ENCODE measurements around the gene AIFM3. TPM values are rescaled to one million over a fixed set of nuclear protein-coding genes. Genes with fewer than 3 reads are reported as not detected.

Gene AIFM3
- total RNA-seq, 2 donors from 2014 or later: 1.8 to 2.7 TPM

GRCh38 chr22:20994128-20994901, 27.3 kb downstream of the AIFM3 start:
- Histone ChIP-seq H3K36me3 (ENCODE audit: control insufficient read depth, insufficient read depth, low read length) (peaks cover 7% of the 10 kb centered on the region), H3K27me3 (ENCODE audit: control insufficient read depth, insufficient read depth, low read length, poor library complexity, severe bottlenecking) (no peaks in the 10 kb centered on the region), H3K9ac (ENCODE audit: extremely low read depth, low read length, poor library complexity, severe bottlenecking) (no peak overlapping the region), H3K4me1 (ENCODE audit: control insufficient read depth, insufficient read depth, low read length) (no peaks in the 10 kb centered on the region), H3K9me3 (ENCODE audit: control insufficient read depth, low read length) (no peaks in the 10 kb centered on the region), H3K4me3 (ENCODE audit: low read length) (no peak overlapping the region), H3K27ac (ENCODE audit: low read depth, low read length) (no peak overlapping the region)
- Mint-ChIP-seq H3K9me3 (no peaks in the 10 kb centered on the region), H3K4me1 (no peaks in the 10 kb centered on the region), H3K27me3 (ENCODE audit: insufficient read depth) (no peaks in the 10 kb centered on the region), H3K4me3 (no peak overlapping the region), H3K27ac (no peak overlapping the region), H3K36me3 (ENCODE audit: low read depth) (peaks cover 18% of the 10 kb centered on the region)
- 95 to 96% methylated on average over 4 to 30 of the region's 30 CpGs for WGBS, 2 experiments (ENCODE audit: insufficient coverage in 1 of 2, insufficient read length in 1 of 2)
- DNase-seq: no peak
- TF ChIP-seq, protein P1, sequence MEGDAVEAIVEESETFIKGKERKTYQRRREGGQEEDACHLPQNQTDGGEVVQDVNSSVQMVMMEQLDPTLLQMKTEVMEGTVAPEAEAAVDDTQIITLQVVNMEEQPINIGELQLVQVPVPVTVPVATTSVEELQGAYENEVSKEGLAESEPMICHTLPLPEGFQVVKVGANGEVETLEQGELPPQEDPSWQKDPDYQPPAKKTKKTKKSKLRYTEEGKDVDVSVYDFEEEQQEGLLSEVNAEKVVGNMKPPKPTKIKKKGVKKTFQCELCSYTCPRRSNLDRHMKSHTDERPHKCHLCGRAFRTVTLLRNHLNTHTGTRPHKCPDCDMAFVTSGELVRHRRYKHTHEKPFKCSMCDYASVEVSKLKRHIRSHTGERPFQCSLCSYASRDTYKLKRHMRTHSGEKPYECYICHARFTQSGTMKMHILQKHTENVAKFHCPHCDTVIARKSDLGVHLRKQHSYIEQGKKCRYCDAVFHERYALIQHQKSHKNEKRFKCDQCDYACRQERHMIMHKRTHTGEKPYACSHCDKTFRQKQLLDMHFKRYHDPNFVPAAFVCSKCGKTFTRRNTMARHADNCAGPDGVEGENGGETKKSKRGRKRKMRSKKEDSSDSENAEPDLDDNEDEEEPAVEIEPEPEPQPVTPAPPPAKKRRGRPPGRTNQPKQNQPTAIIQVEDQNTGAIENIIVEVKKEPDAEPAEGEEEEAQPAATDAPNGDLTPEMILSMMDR (conservative IDR thresholded peaks at IDR 0.05): no peak

- Mint-ChIP-seq H3K27ac (no peak overlapping the region), H3K4me1 (no peaks in the 10 kb centered on the region), H3K9me3 (no peaks in the 10 kb centered on the region), H3K36me3 (ENCODE audit: low read depth) (peaks cover 18% of the 10 kb centered on the region), H3K4me3 (no peak overlapping the region), H3K27me3 (ENCODE audit: insufficient read depth) (no peaks in the 10 kb centered on the region)
- TF ChIP-seq, protein P1 (conservative IDR thresholded peaks at IDR 0.05): no peak
- Histone ChIP-seq H3K4me1 (ENCODE audit: control insufficient read depth, insufficient read depth, low read length) (peaks cover 3% of the 10 kb centered on the region), H3K27me3 (ENCODE audit: control insufficient read depth, insufficient read depth, low read length, poor library complexity, severe bottlenecking) (no peaks in the 10 kb centered on the region), H3K4me3 (ENCODE audit: low read length) (no peak overlapping the region), H3K27ac (ENCODE audit: low read depth, low read length) (no peak overlapping the region), H3K9ac (ENCODE audit: extremely low read depth, low read length, poor library complexity, severe bottlenecking) (no peak overlapping the region), H3K36me3 (ENCODE audit: control insufficient read depth, insufficient read depth, low read length) (peaks cover 7% of the 10 kb centered on the region), H3K9me3 (ENCODE audit: control insufficient read depth, low read length) (no peaks in the 10 kb centered on the region)
- WGBS, 2 experiments (ENCODE audit: insufficient coverage in 1 of 2, insufficient read length in 1 of 2): 95 to 100% methylated on average over 1 to 10 of the region's 10 CpGs
- no peak for DNase-seq
Measured at GRCh38 chr22:20994902-20995241, 27.8 kb downstream of the AIFM3 start.

DNA sequence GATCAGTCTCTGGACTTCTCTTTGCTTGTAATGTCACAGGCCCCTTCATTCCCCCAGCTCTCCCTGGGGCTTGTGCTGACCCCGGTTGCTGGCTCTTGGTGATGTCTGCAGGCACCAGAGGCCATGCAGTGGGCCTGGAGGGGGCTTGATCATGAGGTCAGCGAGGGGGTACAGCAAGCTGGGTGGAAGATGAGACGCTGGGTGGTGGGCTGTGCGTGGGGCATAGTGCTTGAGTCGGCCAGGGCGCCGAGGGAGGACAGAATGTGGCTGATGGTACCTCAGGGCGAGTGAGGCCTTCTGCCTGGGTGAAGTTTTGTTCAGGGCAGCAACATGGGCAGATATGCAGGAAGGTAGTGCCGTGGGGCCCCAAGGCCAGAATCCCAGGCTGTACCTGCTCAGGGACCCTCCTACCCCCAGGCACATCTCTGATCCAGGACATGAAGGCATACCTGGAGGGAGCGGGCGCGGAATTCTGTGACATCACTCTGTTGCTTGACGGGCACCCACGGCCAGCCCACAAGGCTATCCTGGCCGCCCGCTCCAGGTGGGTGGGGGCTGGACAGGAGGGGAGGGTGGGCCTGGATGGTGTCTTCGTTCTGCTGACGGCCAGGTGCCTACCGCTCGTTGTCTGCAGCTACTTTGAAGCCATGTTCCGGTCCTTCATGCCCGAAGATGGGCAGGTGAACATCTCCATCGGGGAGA, 28.4 kb downstream of the AIFM3 start:
- no peak overlapping the region for H3K4me3 Mint-ChIP-seq
- WGBS, 2 experiments (ENCODE audit: insufficient coverage in 1 of 2, insufficient read length in 1 of 2): 93 to 94% methylated on average over 12 to 23 of the region's 23 CpGs
- no peaks in the 10 kb centered on the region for H3K27me3 ChIP-seq (ENCODE audit: control insufficient read depth, insufficient read depth, low read length, poor library complexity, severe bottlenecking)
- peaks cover 7% of the 10 kb centered on the region for H3K4me1 ChIP-seq (ENCODE audit: control insufficient read depth, insufficient read depth, low read length)
- H3K36me3 Mint-ChIP-seq (ENCODE audit: low read depth): peaks cover 16% of the 10 kb centered on the region
- peaks cover 7% of the 10 kb centered on the region for H3K36me3 ChIP-seq (ENCODE audit: control insufficient read depth, insufficient read depth, low read length)
- H3K9ac ChIP-seq (ENCODE audit: extremely low read depth, low read length, poor library complexity, severe bottlenecking): no peak overlapping the region
- H3K9me3 Mint-ChIP-seq: no peaks in the 10 kb centered on the region
- H3K27ac Mint-ChIP-seq: no peak overlapping the region
- TF ChIP-seq, protein P1 (conservative IDR thresholded peaks at IDR 0.05): no peak
- no peak for DNase-seq
- H3K27me3 Mint-ChIP-seq (ENCODE audit: insufficient read depth): no peaks in the 10 kb centered on the region
- H3K27ac ChIP-seq (ENCODE audit: low read depth, low read length): no peak overlapping the region
- H3K4me1 Mint-ChIP-seq: peaks cover under 1% of the 10 kb centered on the region
- H3K9me3 ChIP-seq (ENCODE audit: control insufficient read depth, low read length): no peaks in the 10 kb centered on the region
- no peak overlapping the region for H3K4me3 ChIP-seq (ENCODE audit: low read length)

Measured in endodermal cell (in vitro differentiated cells).